ENCODE results near the gene TOP3B. TPM values are rescaled to one million over a fixed set of nuclear protein-coding genes. Genes with fewer than 3 reads are reported as not detected.
"Not testable (repeated sequence)": the region's sequence is repeated elsewhere in the genome, so short reads cannot be mapped to it uniquely, and the experiment has no call there.

TOP3B gene
- total RNA-seq, 1 donor from 2014 or later: 18.4 TPM

GRCh38 chr22:21927174-21927823 is 55.3 kb downstream of the TOP3B start:
- no peak for DNase-seq (ENCODE audit: low spot score)

GRCh38 chr22:21926728-21927127 is 55.9 kb downstream of the TOP3B start:
- DNase-seq (ENCODE audit: low spot score): no peak

GRCh38 chr22:21923163-21923561 is 59.4 kb downstream of the TOP3B start:
- no peak for DNase-seq (ENCODE audit: low spot score)

GRCh38 chr22:21922370-21923162 is 60.0 kb downstream of the TOP3B start:
- no peak for DNase-seq (ENCODE audit: low spot score)

GRCh38 chr22:21921729-21922128 is 60.9 kb downstream of the TOP3B start:
- no peak for DNase-seq (ENCODE audit: low spot score)

GRCh38 chr22:21921184-21921721 is 61.3 kb downstream of the TOP3B start:
- no peak for DNase-seq (ENCODE audit: low spot score)

GRCh38 chr22:21920341-21921183 is 62.0 kb downstream of the TOP3B start:
- DNase-seq (ENCODE audit: low spot score): no peak

GRCh38 chr22:21919526-21920307 is 62.9 kb downstream of the TOP3B start:
- DNase-seq (ENCODE audit: low spot score): no peak

- no peak for DNase-seq (ENCODE audit: low spot score)
Observed at GRCh38 chr22:21918466-21919185, 64.0 kb downstream of the TOP3B start.

GRCh38 chr22:21917959-21918261 is 64.7 kb downstream of the TOP3B start:
- DNase-seq (ENCODE audit: low spot score): no peak

GRCh38 chr22:21917181-21917958 is 65.2 kb downstream of the TOP3B start:
- no peak for DNase-seq (ENCODE audit: low spot score)

- DNase-seq (ENCODE audit: low spot score): no peak
Observed at GRCh38 chr22:21916309-21916918, 66.2 kb downstream of the TOP3B start.

- DNase-seq (ENCODE audit: low spot score): no peak
Observed at GRCh38 chr22:21915624-21916308, 66.8 kb downstream of the TOP3B start.

- DNase-seq (ENCODE audit: low spot score): not testable (repeated sequence)
Observed at GRCh38 chr22:21914033-21914642, 68.4 kb downstream of the TOP3B start.

GRCh38 chr22:21910367-21910766 is 72.2 kb downstream of the TOP3B start:
- not testable (repeated sequence) for DNase-seq (ENCODE audit: low spot score)

GRCh38 chr22:21909871-21910270 is 72.7 kb downstream of the TOP3B start:
- DNase-seq (ENCODE audit: low spot score): no peak

- DNase-seq (ENCODE audit: low spot score): no peak
Observed at GRCh38 chr22:21907638-21908522, 74.7 kb downstream of the TOP3B start.
